K562 (cell line): ENCODE results near the gene ZNF140. TPM values are rescaled to one million over a fixed set of nuclear protein-coding genes. Genes with fewer than 3 reads are reported as not detected.
A peak's percentile ranks its signal among the peaks of the same experiment; 100 is the strongest.

Experiments
- ARID4B ChIP-seq: sonication (generic); formaldehyde crosslinking; IDR thresholded peaks from 2 replicates; pipeline ENCODE4 v1.8.0; 2022; ENCODE audit warnings: mild to moderate bottlenecking, missing genetic modification reagents
- BHLHE40 ChIP-seq: IDR thresholded peaks from 2 replicates; pipeline ENCODE4 v1.6.1; 2011; ENCODE audit warnings: low read length, improper control_type of control experiment
- CREBBP ChIP-seq: IDR thresholded peaks from one replicate; pipeline ENCODE4 v1.6.1; 2012; ENCODE audit warnings: low read depth, mild to moderate bottlenecking, control low read depth, inconsistent platforms, low read length
- GMEB1 ChIP-seq: fragments of 250-450 bp; sonication (Bioruptor Pico); IDR thresholded peaks from 2 replicates; pipeline ENCODE4 v1.4.0; 2020; ENCODE audit warnings: mild to moderate bottlenecking
- HOXB6 ChIP-seq: fragments of 250-450 bp; sonication (Bioruptor Pico); IDR thresholded peaks from 2 replicates; pipeline ENCODE4 v1.5.1; 2022; ENCODE audit warnings: mild to moderate bottlenecking, borderline replicate concordance
- MTF1 ChIP-seq: fragments of 250-450 bp; sonication (Bioruptor Pico); IDR thresholded peaks from 2 replicates; pipeline ENCODE4 v1.9.0; 2021; ENCODE audit warnings: moderate library complexity, mild to moderate bottlenecking, inconsistent platforms, borderline replicate concordance
- STAT5A ChIP-seq: IDR thresholded peaks from 2 replicates; pipeline ENCODE4 v1.6.1; 2012; ENCODE audit warnings: low read length, inconsistent platforms, borderline replicate concordance
- ZNF318 ChIP-seq, 2 experiments: fragments of 450-650 bp; IDR thresholded peaks; 2 replicates each; pipeline ENCODE4 v1.6.1; 2016; ENCODE audit warnings: mild to moderate bottlenecking in 2 of 2, borderline replicate concordance in 1 of 2, low read depth in 1 of 2, moderate library complexity in 1 of 2
- ZNF444 ChIP-seq: fragments of 250-450 bp; sonication (Bioruptor Pico); IDR thresholded peaks from 2 replicates; pipeline ENCODE4 v1.4.0; 2020; ENCODE audit warnings: mild to moderate bottlenecking, moderate library complexity
- polyA plus RNA-seq, 8 experiments: library from polyadenylated mRNA; depleted of rRNA in 4 of 8; stranded (reverse) in 5 of 8; unstranded in 3 of 8; fragments of >200 nt; fragmentation: Nextera tagmentation in 2 of 8; fragmentation: Illumina TruSeq in 1 of 8; extraction: Ambion mirVana in 2 of 8; extraction: Trizol in 1 of 8; gene quantifications; 2 replicates each; pipeline versions ENCODE4 v1.2.1 to v1.2.3, GENCODE V29; 2011 to 2014; ENCODE audit warnings: inconsistent platforms in 1 of 8, missing spikeins in 1 of 8
- total RNA-seq, 7 experiments: library from RNA; depleted of rRNA in 6 of 7; stranded (reverse); fragments of >200 nt in 6 of 7; fragmentation: Illumina TruSeq in 2 of 7; extraction: Trizol in 2 of 7; gene quantifications; 2 replicates each; pipeline versions ENCODE4 v1.2.1 to v1.2.3, GENCODE V29; 2011 to 2021; ENCODE audit warnings: low replicate concordance in 1 of 7
- TF ChIP-seq, protein P1 (sequence below): sonication (generic); IDR thresholded peaks from 2 replicates; pipeline ENCODE4 v1.6.1; 2016

The ZNF140 gene
- total and polyA plus RNA-seq, 9 of the 15 experiments (the other 6 are each of a cell fraction or from before 2014, with no cell fraction given), result 1.6 to 10.9 (median 5.3) TPM

GRCh38 chr12:133080368-133081158 lies at the start of gene ZNF140 (continued):
- TF ChIP-seq ZNF318 (IDR thresholded peaks at IDR 0.05; ENCODE audit: borderline replicate concordance in 1 of 2, low read depth in 1 of 2) (no peak), ARID4B (peak; percentile 69; the same call in 1 of the 2 replicates), STAT5A (no peak), HOXB6 (CRISPR knock-in tag) (no peak), GMEB1 (CRISPR knock-in tag) (peak; percentile 63), CREBBP (no peak), ZNF444 (CRISPR knock-in tag) (no peak), MTF1 (CRISPR knock-in tag) (0 out of 2 replicates have a peak, but pooled peaks have one; percentile 3), BHLHE40 (no peak)
- TF ChIP-seq, protein P1, sequence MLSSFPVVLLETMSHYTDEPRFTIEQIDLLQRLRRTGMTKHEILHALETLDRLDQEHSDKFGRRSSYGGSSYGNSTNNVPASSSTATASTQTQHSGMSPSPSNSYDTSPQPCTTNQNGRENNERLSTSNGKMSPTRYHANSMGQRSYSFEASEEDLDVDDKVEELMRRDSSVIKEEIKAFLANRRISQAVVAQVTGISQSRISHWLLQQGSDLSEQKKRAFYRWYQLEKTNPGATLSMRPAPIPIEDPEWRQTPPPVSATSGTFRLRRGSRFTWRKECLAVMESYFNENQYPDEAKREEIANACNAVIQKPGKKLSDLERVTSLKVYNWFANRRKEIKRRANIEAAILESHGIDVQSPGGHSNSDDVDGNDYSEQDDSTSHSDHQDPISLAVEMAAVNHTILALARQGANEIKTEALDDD, result no peak
